NT2/D1 (cell line): ENCODE results near the gene LNPK.

Experiments used
- SUZ12 ChIP-seq: IDR thresholded peaks from 2 replicates; pipeline ENCODE4 v1.6.1; 2011; ENCODE audit not compliant: insufficient read length, insufficient read depth; ENCODE audit errors: extremely low read depth
- YY1 ChIP-seq: IDR thresholded peaks from 2 replicates; pipeline ENCODE4 v1.6.1; 2011; ENCODE audit not compliant: insufficient read length, insufficient read depth

GRCh38 chr2:175935289-175936181, 66.5 kb downstream of the LNPK start:
- TF ChIP-seq YY1 (no peak), SUZ12 (no peak)
